Dermis blood vessel endothelial cell (primary cell): ENCODE data around the gene AP4M1. TPM values are rescaled to one million over a fixed set of nuclear protein-coding genes. Genes with fewer than 3 reads are reported as not detected.

Source experiments
- DNase-seq: peaks from one replicate; pipeline ENCODE4 v3.0.0; 2010
- total RNA-seq: library from RNA; depleted of rRNA; stranded (reverse); fragments of >200 nt; gene quantifications from 2 replicates; pipeline ENCODE4 v1.2.3, GENCODE V29; 2014

Gene AP4M1, protein sequence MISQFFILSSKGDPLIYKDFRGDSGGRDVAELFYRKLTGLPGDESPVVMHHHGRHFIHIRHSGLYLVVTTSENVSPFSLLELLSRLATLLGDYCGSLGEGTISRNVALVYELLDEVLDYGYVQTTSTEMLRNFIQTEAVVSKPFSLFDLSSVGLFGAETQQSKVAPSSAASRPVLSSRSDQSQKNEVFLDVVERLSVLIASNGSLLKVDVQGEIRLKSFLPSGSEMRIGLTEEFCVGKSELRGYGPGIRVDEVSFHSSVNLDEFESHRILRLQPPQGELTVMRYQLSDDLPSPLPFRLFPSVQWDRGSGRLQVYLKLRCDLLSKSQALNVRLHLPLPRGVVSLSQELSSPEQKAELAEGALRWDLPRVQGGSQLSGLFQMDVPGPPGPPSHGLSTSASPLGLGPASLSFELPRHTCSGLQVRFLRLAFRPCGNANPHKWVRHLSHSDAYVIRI
- total RNA-seq, result 16.8 and 24.3 TPM in 2 replicates

DNA sequence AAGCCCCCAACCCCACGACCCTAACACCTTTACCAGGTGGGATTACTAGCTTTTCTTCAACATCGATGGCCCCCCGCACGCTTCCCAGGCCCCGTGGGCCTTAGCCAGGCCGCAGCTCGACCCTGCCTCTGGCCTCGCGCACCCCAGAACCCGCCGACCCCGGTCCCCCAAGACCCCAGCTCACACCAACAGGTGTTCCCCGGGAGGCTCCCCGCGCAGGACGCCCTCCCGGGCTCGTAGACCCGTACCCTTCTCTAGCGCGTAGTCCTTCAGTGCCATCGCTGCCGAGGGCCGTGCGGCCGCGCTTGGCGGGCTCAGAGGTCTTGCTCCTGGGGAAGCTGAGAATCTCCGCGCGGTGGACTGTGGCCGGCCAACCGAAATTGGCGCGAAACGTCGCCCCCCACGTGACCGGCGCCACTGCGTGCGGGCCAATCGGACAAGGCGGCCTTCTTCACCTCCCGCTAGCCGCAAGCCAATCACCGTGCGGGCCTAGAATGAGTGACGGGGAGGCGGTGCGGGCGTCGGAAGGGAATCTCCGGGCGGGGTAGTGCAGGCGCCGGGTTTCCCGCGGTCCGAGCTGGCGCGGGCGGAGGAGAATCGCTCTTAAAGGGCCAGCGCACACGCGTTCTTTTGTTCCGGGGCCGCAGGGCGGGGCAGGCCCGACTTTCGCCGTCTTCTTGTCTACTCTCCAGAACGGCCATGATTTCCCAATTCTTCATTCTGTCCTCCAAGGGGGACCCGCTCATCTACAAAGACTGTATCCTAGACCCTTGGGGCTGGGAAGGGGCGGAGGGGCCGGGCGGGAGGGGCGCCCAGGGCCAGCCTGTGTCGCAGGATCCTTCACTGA, at the start of gene AP4M1, which contains the start of gene MCM7:
TSS of gene AP4M1 (plus strand) at position 628 of the 847 bp plus-strand sequence. CDS start at position 700, 72 bp downstream.
TSS of gene MCM7 (minus strand) at position 382 of the 847 bp plus-strand sequence. CDS start at position 279, 103 bp downstream.
- DNase-seq, result peak; percentile 99

DNA sequence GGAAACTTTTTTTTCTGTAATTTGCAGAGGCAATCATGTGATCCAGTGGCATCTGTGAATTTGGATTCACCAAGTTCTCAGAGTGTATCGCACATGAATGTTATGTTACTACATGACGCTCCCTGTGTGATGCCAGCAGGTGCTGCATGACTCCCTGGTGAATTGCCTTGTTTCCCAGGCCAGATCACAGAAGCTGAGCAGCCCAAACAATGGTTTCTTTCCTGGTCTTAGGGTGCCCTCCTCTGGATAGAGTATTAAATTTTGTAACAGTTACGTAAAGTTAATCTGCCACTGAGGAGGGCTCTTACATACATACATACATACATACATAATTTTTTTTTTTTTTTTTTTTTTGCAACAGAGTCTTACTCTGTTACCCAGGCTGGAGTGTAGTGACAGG, 48.2 kb upstream of the AP4M1 start:
- DNase-seq, result peak; percentile 91

DNA sequence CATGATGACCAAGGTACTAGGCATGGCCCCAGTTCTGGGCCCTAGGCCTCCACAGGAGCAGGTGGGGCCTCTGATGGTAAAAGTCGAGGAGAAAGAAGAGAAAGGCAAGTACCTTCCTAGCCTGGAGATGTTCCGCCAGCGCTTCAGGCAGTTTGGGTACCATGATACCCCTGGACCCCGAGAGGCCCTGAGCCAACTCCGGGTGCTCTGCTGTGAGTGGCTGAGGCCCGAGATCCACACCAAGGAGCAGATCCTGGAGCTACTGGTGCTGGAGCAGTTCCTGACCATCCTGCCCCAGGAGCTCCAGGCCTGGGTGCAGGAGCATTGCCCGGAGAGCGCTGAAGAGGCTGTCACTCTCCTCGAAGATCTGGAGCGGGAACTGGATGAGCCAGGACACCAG, 44.4 kb upstream of the AP4M1 start:
- no peak for DNase-seq

DNA sequence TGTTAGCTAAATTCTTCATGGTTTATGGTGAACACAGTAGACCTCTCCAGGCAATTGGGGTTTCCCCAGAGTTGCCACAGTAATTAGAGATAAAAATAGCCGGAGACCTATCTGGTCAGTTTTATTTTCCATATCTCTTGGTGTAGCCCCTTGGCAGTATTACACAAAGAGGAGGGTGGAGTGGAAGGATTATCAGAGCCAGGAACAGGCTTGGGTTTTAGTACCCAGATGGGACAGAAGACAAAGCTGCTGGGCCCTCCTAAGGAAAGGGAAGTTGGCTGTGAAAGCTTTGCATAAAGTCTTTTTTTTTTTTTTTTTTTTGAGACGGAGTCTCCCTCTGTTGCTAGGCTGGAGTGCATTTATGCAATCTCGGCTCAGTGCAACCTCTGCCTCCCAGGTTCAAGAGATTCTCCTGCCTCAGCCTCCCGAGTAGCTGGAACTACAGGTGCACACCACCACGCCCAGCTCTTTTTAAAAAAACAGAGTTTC, 42.1 kb upstream of the AP4M1 start:
- no peak for DNase-seq

DNA sequence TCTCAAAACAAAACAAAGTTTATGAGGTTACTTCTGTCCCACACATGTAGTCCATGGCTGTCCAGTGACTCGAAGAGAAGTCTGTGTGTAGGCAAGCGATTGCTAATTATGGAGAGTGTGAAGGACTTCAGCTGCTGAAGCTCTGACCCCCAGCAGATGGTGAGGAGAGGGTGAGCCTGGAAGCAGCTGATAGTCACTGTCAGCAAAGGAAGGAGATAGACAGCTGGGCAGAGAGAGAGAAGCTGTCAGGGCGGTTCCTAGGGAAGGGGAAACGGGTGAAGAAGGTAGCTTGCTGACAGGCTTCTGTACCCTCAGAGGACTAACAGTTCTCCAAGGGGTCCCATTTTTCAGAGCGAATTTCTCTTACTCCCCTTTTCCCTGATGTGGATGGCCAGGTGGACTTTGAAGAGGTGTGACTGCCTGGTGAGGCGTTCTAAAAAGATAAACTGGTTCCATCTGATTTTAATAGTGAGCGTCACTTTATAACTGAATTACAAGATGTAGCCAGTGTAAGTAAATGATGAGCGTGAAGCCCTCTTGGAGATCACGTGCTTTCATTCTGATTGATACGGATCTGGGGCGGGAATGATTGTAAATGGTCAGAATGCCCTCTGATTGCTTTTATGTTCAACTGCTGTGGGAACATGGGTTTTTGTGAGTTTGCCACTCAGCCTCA, 39.8 kb upstream of the AP4M1 start:
- no peak for DNase-seq

DNA sequence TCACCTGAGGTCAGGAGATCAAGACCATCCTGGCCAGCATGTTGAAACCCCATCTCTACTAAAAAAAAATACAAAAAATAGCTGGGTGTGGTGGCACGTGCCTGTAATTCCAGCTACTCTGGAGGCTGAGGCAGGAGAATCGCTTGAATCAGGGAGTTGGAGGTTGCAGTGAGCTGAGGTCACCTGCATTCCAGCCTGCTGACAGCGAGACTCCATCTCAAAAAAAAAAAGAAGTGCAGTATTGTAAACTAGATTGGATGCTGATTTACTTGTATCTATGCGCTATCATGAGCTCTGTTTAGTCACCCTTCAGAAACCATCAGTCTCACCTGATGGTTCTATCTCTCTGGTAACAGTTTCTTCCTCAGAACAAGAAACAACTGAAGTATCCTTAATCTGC, 38.1 kb upstream of the AP4M1 start:
- DNase-seq, result no peak

DNA sequence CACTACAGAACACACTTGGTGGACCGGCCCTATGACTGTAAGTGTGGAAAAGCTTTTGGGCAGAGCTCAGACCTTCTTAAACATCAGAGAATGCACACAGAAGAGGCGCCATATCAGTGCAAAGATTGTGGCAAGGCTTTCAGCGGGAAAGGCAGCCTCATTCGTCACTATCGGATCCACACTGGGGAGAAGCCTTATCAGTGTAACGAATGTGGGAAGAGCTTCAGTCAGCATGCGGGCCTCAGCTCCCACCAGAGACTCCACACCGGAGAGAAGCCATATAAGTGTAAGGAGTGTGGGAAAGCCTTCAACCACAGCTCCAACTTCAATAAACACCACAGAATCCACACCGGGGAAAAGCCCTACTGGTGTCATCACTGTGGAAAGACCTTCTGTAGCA, 37.3 kb upstream of the AP4M1 start:
- DNase-seq, result no peak

DNA sequence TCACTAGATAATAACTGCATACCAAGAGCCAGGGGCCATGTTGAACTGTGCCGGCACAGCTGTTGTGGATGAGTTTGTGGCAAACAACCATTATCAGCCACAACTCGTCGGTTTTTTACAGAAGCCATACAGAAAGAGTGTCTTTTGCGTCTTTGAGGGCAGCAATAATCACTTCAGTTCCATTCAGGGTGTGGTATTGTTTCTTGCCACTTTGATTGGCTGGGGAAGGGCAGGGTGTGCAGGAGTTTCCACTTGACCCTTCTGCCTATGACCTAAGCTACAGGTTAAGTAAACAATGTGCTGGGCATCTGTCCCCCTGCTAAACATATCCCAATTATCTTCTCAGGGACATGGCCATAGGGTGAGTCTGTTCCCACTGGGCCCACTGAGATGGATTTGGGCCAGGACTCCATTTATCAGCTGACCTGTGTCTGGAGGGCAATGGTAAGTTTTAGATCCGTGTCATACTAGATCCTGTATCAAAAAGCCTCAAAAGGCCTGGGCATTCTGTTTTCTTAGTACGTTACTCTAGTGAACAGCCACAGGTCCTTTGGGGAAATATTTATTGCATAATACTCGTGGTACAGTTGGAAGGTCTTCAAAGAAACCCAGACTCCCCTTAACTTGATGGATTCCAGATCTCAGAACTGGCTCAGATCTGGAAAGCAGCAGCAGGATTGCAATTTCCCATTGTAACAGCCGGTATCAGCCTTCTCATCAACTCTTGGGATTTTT, 35.8 kb upstream of the AP4M1 start:
- no peak for DNase-seq

DNA sequence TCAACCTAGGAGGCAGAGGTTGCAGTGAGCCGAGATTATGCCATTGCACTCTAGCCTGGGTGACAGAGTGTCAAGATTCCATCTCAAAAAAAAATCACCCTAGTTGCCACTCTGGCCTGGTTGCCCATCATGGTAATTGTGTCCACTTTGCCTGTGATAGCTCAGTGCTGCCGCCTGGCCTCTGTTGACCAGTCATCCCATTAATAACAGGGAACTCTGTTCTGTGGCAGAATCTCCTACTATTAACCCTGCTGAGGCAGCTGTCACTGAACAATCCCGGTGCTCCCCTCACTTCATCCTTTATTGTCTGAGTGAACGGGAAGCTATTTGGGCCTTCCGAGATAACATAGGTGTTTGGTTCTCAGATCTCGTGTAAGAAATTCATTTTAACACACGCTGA, 34.5 kb upstream of the AP4M1 start:
- no peak for DNase-seq

DNA sequence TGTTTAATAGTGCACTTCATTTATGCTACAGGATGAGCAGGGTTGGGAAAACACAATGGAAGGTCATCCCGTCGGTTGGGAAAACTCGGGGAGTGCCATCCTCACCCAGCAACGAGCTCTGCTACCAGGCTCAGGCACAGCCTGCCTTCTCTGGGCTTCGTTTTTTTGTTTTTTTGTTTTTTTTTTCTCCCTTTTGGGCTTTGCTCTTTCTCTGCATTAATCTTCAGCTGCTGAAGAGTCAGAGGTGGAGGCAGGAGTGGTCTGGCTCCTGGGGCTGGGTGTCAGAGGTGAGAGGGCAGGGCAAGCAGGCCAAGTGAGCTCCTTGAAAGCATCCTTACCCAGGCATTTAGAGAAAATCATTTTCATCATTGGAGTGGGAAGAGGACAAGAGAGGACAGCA, 31.5 kb upstream of the AP4M1 start:
- DNase-seq, result no peak

DNA sequence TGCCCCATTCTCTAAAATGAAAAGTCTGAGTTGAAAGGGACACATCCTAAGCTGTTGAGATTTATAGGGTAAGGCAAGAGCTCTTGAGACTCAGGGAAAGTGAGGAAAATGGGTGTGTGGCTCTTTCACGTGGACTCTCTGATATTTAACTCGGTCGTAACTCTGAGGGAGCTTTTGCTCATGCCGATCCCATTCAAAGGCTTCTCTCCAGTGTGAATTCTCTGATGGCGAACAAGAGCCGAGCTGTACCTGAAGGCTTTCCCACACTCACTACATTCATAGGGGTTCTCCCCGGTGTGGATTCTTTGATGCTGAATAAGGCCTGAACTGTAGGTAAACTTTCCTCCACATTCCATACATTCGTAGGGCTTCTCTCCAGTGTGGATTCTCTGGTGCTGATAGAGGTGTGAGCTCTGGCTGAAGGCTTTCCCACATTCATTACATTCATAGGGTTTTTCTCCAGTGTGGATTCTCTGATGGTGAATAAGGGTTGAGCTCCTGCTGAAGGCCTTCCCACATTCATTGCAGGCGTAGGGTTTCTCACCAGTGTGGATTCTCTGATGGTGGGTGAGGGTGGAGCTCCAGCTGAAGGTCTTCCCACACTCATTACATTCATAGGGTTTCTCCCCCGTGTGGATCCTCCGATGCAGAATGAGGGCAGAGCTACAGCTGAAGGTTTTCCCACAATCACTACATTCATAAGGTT, 30.3 kb upstream of the AP4M1 start:
- DNase-seq, result no peak

DNA sequence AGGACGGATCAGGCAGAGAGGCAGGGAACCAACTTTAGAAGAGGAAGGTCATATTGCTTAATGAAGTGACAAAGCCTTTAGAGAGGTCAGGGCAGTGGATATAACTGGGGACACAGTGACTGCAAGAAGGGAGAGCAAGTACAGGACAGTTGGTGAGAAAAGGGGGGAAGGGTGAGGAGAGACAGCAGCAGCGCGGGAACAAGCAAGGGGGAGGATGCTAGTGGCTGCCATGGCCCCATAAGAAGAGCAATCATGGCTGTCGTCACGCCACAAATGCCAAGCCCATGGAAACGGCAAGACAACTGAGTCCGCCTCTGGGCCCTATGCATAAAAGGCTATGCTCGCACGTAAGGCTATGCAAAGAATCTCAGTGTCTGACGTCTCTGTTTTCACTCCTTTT, 29.0 kb upstream of the AP4M1 start:
- DNase-seq, result no peak

DNA sequence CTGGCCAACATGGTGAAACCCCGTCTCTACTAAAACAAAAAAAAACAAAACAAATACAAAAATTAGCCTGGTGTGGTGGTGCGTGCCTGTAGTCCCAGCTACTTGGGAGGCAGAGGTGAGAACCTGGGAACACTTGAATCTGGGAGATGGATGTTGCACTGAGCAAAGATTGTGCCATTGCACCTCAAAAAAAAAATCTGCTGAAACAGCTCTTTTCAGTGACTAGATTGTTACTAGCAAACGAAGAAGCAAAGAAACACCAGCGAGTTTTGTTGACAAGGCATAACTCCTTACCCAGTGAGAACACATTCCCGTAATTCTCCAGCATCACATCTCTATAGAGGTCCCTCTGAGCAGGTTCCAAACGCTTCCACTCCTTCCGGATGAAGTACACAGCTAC, 26.6 kb upstream of the AP4M1 start:
- no peak for DNase-seq

DNA sequence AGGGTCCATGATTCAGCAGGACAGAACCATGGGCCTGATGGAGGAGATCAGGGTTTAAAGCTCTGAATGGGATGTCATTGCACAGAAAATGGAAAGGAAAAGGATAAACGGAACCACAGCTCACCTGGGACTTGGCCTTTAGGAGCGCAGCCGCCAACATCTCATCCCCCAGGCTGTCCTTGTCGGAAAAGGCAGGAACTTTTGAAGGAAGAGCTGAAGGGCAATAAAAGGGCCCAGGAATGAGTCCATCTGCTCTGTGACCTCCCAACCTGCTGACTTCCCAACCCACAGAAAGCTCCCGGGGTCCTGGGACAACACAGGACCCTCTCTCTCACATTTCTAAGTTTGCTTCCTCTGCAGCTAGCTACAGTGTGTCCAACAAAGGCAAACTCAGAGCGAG, 26.0 kb upstream of the AP4M1 start:
- DNase-seq, result no peak

DNA sequence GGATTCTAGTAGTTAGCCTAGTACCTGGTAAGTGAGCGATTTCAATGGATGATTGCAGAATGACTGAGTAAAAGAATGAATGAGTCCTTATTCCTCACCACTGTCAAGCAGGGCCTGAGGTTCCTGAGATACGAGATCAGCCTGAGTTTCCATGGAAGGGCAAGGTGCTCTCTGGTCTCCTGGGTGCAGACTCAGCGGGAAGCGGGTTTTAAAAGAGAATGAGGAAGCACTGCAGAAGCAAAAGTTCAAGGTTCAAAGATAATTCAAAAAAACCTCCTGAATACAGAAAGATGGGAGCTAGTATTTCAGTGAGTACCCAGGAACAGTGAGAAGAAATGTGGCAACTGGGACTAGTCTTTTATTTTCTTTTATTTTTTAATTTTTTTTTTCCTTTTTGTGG, 24.2 kb upstream of the AP4M1 start:
- no peak for DNase-seq

DNA sequence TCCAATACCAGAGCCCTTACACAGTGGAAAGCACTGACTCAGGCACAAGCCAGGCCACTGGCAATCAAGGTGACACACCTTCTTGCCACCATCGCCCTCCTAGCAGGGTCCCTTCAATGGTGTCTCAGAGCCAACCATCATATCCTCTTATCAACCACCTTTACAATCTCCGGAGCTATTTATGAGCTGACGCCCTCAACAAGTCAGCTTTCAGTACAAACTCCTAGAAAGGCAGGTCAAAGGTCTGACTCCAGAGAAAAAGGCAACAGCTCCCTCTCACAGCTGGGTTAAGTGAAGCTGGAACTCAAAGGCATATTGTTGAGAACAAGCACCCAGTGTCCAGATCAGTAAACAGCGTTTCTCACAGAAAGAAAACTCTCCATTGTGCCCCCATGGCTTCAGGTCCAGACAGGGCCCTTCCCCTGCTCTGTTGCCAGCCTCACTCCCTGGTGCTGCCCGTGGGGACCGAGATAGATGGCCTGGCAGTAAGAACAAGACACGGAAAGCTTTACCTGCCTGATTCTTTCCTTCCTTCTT, 22.4 kb upstream of the AP4M1 start:
- DNase-seq, result no peak

DNA sequence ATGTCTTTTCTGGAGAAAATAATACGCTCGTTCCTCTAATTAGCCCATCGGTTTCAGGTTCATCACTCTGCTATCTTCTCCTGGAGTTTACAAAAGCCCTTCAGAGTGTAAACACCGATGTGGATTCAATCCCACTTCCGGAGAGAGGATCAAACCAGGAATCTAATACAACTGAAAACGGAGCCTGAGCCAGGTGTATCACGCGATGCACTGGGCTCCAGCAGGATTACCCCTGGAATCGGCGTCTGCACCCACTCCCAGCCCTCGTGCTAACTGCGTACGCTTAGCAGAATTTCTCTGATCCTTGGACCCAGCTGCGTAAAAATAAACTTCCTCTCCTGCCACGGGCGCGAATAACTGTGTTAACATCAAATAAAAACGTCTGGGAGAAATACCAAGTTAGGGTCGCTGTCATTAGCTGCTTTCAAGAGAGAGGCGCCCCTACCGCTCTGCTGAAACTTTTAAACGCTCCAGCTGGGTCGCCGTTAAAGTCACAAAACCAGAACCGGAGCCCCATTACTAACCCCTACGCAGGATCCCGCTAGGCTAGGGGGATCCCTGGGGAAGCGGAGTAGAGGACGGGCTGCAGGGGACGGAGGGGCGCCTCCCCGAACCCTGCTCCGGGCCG, 20.4 kb upstream of the AP4M1 start:
- peak; percentile 37 for DNase-seq

DNA sequence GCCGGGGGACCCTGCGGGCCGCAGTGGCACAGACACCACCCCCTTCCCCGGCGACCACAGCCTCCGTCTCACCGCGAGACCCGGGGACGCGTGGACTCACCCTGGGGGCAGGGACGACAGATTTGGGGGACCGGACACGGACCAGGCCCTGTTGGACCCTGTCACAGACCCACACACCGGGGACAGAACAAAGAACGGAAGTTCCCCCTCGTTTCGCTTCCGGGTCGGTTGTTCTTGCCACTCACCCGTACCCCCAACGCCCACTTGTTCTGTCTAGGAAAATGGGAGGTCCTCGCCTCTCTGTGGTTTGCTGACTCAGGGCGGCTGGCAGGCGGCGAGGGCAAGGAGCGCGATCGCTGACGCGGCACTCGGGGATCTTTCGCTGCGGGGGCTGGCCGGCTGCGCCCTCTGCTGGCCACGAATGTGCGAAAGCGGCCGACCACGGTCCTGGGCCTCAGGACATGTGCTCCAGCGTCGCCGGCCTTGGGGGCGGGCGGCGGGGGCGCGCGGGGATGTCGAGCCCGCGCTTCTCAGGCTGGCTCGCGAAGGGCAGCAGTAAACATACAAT, 19.8 kb upstream of the AP4M1 start, which contains the start of gene ZNF3:
TSS of gene ZNF3 (minus strand) at position 189 of the 568 bp plus-strand sequence. CDS start 4,366 bp downstream, outside the sequence.
- peak; percentile 100 for DNase-seq

DNA sequence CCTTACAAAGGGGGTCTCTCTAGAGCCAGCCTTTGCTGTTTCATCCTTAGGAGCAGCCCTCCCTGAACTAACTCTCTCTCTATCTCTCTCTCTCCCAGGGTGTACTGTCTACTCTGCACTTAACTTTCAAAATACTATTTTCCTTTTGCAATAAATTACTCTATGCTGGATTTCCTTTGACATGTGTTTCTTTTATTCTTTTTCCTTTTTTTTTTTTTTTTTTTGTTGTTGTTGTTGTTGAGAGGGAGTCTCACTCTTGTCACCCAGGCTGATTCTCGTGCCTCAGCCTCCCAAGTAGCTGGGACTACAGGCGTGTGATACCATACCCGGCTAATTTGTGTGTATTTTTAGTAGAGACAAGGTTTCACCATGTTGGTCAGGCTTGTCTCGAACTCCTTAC, 18.5 kb upstream of the AP4M1 start:
- DNase-seq, result no peak

DNA sequence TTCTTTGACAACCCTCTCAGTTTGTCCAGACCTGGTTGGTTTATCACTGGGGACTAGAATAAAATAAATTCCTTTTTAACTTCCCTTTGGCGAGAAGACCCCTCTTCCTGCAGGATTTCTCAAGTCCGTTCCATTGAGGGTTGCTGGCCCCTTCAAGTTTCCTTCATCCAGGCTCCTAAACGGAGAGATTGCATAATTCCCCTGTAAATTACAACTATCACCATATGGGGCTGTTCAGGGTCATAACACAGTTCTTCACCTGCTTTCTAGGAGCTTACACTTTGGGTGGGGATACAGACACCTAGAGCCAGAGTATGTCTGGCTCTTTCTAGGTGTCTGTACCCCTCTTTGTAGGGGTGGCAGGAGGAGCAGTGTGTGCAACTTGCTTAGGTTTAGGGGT, 15.9 kb upstream of the AP4M1 start:
- no peak for DNase-seq
